ENCODE data around the gene PRKAR1B.

PRKAR1B gene

DNA sequence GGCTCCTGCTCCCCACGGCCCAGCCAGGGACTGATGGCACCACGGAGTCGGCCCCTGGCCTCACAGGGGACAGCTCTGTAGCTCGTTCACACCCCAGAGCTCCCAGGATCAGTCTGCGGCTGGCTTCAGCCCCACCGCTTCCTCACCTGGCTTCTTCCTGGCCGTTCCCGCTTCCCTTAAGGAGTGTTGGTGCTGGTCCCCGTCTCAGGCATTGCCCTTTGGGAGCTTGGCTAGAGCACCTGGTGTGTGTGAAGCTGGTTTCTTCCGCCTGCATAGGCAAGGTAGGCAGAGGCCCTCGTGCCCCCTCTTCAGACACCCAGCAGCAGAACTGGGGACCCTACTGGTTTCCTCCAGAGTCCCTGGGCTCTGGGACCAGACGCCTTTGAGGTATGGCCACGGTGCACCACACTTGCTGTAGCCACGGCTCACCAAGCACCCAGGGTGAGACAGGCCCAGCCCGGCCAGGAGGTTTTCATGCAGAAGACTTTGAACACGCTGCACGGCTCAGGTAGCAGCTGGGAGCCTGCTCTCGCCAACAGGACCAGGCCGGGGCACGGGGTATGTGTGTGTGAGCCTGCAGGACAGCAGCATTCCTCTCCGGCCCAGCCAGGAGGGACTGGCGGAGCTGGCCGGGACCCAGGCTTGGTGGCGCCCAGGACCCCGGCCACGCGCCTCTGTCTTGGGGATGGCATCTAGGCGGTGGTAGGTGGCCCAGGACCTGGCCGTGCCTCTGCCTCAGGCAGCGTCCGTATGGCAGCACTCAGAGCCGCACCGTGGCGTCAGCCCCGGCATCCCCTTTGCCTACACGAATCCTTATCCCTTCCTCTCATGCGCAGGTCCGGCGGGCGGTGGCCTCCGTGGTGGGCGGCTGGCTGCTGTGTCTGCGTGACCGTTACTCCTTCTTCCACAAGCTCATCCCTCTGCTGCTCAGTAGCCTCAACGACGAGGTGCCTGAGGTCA is 13.2 kb upstream of the PRKAR1B start:
- no peak for DNase-seq (ENCODE audit: low spot score)

GRCh38 chr7:739455-739982 is 12.4 kb upstream of the PRKAR1B start:
- DNase-seq (ENCODE audit: low spot score): no peak

GRCh38 chr7:738723-739454 is 11.8 kb upstream of the PRKAR1B start:
- DNase-seq (ENCODE audit: low spot score): no peak

DNA sequence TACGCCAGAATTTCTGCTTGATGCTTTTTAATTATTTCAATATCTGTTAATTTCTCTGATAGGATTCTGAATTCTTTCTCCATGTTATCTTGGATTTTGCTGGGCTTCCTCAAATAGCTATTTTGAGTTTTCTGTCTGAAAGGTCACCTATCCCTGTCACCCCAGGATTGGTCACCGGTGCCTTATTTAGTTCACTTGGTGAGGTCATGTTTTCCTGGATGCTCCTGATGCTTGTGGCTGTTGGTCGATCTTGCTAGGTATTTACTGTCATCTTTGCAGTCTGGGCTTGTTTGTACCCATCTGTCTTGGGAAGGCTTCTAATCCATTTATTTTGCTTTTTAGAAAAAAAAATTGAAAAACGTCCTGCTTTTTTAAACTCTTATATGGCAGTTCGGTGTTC is 11.2 kb upstream of the PRKAR1B start:
- no peak for DNase-seq (ENCODE audit: low spot score)

DNA sequence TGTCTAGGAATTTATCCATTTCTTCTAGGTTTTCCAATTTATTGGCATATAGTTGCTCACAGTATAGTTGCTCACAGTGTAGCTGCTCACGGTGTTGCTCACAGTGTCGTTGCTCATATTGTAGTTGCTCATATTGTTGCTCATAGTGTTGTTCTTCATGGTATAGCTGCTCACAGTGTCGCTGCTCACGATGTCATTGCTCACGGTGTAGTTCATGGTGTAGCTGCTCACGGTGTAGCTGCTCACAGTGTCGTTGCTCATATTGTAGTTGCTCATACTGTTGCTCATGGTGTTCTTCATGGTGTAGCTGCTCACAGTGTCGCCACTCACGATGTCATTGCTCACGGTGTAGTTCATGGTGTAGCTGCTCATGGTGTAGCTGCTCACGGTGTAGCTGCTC is 7.7 kb upstream of the PRKAR1B start:
- no peak for DNase-seq (ENCODE audit: low spot score)

DNA sequence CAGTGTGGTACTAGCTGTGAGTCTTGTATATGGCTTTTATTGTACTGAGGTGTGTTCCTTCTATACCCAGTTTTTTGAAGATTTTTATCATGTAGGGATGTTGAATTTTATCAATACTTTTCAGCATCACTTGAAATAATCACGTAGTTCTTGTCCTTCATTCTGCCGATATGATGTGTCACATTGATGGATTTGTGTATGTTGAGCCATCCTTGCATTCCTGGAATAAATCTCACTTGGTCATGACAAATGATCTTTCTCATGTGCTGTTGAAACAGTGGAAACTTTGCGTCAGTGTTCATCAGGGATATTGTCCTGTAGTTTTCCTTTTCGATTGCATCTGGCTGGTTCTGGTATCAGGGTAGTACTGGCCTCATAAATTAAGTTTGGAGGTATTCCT is 7.1 kb upstream of the PRKAR1B start:
- no peak for DNase-seq (ENCODE audit: low spot score)

- no peak for DNase-seq (ENCODE audit: low spot score)
Observed at GRCh38 chr7:732556-732955, 5.5 kb upstream of the PRKAR1B start.

- no peak for DNase-seq (ENCODE audit: low spot score)
Observed at GRCh38 chr7:732094-732541, 5.0 kb upstream of the PRKAR1B start.

GRCh38 chr7:731440-732085 is 4.5 kb upstream of the PRKAR1B start:
- no peak for DNase-seq (ENCODE audit: low spot score)

DNA sequence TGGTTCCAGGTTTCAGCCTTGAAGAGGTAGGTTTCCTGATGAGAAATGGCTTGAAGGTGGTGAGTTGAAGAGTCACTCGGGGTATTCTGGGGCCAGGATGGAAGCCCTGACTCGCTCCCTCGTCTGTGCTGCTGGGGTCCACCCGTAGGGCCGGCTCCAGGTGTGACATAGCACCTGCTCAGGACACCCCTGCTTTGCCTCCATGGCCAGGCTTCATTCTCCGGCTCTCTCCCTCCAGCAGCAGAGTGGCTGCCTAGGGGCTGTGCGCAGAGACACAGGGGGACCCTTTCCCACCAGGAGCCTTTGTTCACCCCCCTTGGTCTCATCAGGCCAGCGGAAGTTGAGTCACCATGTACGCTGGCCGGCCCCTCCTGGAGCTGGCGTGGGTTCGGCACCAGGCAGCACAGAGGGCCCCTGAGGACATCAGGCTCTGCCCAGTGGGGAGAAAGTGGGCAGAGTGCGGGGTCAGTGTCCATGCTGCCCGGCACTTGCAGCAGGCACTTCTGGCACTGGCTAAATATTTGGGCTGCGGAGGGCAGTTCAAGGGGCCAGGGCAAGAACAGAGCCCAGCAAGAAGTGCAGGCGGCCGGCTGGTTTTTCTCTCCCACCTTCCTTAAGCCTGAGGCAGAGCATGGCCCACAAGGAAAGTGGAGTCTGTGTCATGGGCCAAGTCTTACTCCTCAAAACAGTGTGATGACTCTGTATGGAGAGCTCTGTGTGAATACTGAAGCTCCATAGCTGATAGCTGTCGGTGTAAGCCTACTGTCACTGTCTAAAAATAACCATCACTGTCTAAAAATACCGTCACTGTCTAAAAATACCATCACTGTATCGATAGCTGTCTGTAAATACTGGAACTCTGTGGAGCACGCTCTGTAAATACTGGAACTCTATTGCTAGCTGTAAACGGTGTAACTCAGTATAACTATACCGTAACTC is 3.7 kb upstream of the PRKAR1B start:
- DNase-seq (ENCODE audit: low spot score): no peak

DNA sequence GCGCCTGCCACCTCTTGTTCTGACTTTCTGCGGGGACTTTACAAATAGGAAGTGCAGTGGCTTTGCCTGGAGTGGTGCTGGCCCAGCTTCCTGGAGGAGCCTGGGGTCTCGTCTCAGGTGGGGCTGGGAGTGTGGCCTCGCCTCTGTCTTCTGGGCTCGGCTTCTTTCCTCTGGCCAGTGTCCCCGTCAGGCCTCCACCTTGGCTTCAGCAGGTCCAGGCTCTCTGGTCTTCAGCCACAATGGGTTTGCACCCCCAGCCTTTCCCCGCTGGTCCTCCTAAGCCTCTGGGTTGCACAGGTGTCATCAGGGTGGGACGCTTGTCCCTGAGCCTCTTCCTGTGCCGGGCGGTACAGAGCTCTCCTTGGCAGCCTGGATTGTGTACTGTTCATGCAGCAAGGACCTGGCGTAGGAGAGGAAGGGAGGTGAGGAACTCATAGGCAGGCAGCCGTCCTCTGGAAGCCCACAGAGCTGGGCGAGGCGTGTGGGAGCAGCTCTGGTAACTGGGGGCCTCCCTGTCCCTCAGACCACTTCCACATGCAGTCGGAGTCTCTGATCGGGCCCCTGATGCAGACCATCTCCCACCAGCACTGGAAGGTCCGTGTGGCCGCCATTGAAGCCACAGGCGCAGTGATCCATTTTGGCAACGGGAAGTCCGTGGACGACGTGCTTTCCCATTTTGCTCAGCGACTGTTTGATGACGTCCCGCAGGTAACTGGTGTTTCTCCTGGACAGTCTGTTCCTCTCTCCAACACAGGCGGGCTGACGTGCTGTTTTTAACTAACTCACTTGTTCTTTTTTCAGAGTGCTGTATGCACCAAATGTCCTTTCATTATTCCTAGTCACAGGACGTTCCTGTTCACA is 2.3 kb upstream of the PRKAR1B start:
- no peak for DNase-seq (ENCODE audit: low spot score)

DNA sequence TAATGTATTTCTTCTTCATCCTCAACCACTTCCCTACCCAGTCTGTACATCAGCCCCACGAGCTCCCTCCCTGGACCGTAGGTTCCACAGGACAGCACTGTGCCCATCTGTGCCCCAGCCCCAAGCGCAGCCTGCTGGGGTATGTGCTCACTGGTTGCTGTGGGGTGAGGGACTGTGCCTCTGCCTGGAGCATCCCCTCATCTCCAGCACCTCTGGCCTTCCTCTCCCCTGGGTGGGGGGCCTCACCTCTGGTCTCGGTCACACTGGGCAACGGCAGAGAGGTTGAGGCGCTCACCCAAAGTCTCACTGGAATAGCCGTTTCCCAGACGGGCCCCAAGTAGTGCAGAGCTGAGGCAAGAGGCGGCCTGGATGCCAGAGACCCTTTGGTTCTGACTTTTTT is 1.5 kb upstream of the PRKAR1B start:
- no peak for DNase-seq (ENCODE audit: low spot score)

DNA sequence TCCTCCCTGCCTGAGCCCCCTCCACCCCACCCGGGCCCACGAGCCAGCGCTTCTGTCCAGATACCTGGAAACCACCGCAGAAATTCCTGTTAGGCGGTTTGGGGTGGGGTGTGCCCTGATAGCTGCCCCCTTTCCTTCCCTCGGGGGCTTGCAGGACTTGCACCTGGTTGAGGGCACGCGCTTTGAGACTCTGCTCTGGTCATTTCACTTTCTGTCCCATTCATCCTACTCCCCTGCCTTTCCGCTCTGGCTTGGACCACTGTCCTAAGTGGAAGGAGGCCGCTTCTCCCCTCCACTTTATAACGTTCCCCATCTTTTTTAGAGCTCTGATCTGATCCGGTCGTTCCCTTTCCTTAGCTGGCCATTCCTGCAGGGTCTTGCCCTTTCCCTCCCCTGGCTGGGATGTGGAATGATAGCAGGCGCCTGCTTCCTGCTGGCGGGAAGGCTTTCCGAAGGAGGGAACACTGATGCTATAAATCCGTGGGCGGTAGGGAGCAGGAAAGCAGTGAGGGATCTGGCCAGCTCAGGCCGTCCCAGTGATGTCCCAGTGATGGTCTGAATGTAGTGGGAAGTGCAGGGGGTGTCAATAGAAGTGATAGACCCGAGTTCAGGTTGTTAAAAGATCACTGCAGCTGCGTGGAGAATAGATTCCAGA is 852 bp upstream of the PRKAR1B start:
- peak; percentile 53 for DNase-seq (ENCODE audit: low spot score)

- no peak for DNase-seq (ENCODE audit: low spot score)
Observed at GRCh38 chr7:726854-727103, 302 bp downstream of the PRKAR1B start.

- DNase-seq (ENCODE audit: low spot score): peak; percentile 97
Observed at GRCh38 chr7:726084-726853, 812 bp downstream of the PRKAR1B start, which contains the start of gene DNAAF5. TSS of gene DNAAF5 (plus strand) at chr7:726699. CDS start at chr7:726721, 22 bp downstream.

GRCh38 chr7:725223-726005 is 1.7 kb downstream of the PRKAR1B start:
- DNase-seq (ENCODE audit: low spot score): peak; percentile 9

DNA sequence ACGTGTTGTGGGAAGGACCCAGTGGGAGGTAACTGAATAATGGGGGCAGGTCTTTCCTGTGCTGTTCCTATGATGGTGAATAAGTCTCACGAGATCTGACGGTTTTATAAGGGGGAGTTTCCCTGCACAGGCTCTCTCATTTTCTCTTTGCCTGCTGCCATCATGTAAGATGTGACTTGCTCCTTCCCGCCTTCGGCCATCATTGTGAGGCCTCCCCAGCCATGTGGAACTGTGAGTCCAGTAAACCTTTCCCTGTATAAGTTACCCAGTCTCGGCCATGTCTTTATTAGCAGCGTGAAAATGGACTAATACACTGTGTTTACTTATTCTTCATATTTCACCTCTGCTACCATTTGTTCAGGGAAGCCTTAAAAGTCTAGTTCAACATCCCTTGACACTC is 2.8 kb downstream of the PRKAR1B start:
- no peak for DNase-seq (ENCODE audit: low spot score)

GRCh38 chr7:723541-723940 is 3.5 kb downstream of the PRKAR1B start:
- no peak for DNase-seq (ENCODE audit: low spot score)
